ENCODE measurements around the gene PIGX. TPM values are rescaled to one million over a fixed set of nuclear protein-coding genes. Genes with fewer than 3 reads are reported as not detected.

PIGX gene
- total and polyA plus RNA-seq, 4 donors: 5.1 to 10.0 (median 6.6) TPM

DNA sequence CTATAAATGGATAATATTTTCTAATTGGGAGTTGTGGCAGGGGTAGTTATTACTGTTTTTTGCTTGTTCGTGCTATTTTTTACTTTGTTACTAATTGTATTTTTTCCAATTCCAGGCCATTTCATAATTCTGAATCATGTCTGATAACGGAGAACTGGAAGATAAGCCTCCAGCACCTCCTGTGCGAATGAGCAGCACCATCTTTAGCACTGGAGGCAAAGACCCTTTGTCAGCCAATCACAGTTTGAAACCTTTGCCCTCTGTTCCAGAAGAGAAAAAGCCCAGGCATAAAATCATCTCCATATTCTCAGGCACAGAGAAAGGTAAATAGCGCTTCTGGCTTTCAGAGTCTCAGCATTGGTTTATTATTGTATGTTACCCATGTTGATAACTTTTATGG lies 70.3 kb downstream of the PIGX start:
- TF ChIP-seq NR2F2 (IDR thresholded peaks at IDR 0.05) (no peak), HNF4G (IDR thresholded peaks at IDR 0.05) (no peak), CTCF (IDR thresholded peaks at IDR 0.05; ENCODE audit: low read depth, low read length, missing input control) (no peak), TAF1 (conservative IDR thresholded peaks at IDR 0.05) (no peak), HNF4A (conservative IDR thresholded peaks at IDR 0.05) (no peak), YY1 (IDR thresholded peaks at IDR 0.05) (no peak), JUND (IDR thresholded peaks at IDR 0.05) (no peak), SP1 (IDR thresholded peaks at IDR 0.05) (no peak), FOXA2 (IDR thresholded peaks at IDR 0.05) (no peak)
- TF ChIP-seq, protein P1, sequence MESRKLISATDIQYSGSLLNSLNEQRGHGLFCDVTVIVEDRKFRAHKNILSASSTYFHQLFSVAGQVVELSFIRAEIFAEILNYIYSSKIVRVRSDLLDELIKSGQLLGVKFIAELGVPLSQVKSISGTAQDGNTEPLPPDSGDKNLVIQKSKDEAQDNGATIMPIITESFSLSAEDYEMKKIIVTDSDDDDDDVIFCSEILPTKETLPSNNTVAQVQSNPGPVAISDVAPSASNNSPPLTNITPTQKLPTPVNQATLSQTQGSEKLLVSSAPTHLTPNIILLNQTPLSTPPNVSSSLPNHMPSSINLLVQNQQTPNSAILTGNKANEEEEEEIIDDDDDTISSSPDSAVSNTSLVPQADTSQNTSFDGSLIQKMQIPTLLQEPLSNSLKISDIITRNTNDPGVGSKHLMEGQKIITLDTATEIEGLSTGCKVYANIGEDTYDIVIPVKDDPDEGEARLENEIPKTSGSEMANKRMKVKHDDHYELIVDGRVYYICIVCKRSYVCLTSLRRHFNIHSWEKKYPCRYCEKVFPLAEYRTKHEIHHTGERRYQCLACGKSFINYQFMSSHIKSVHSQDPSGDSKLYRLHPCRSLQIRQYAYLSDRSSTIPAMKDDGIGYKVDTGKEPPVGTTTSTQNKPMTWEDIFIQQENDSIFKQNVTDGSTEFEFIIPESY (IDR thresholded peaks at IDR 0.05): no peak
- WGBS: 98% methylated on average over 4 of the region's 4 CpGs

More for the DNA sequence above, 70.3 kb downstream of the PIGX start:
- peaks cover 5 to 19% (median 16%) of the 10 kb centered on the region in 4 donors for H3K36me3 ChIP-seq (ENCODE audit: control insufficient read depth in 4 of 4, insufficient read depth in 3 of 4, low read depth in 1 of 4, low read length in 3 of 4)
- peaks cover 0 to 5% (median under 1%) of the 10 kb centered on the region in 4 donors for H3K4me1 ChIP-seq (ENCODE audit: control insufficient read depth in 4 of 4, insufficient read depth in 4 of 4, low read length in 3 of 4)
- no peak overlapping the region for H3K4me3 ChIP-seq (ENCODE audit: low read depth in 1 of 3, low read length in 3 of 3)
- no peak for DNase-seq (ENCODE audit: low spot score)
- H3K9me3 ChIP-seq (ENCODE audit: control insufficient read depth in 4 of 4, low read length in 3 of 4): peaks cover 0 to 2% (median 0%) of the 10 kb centered on the region in 4 donors
- no peak overlapping the region for H3K9ac ChIP-seq (ENCODE audit: low read depth in 1 of 2, low read length in 2 of 2)
- no peak overlapping the region for H3K27ac ChIP-seq (ENCODE audit: low read depth in 1 of 2, low read length in 2 of 2)
- H3K27me3 ChIP-seq (ENCODE audit: control insufficient read depth in 4 of 4, insufficient read depth in 4 of 4, low read length in 3 of 4): no peaks in the 10 kb centered on the region

Small RNAs within 50 kb of the gene (small RNA-seq; reads per million reads assigned to genes)
- gene RNU4-89P (not detected), gene RNU6-42P (not detected), gene RNU6-646P (not detected)

Other genes starting within 250 kb of the PIGX start
- gene RNF168, start 208.6 kb upstream of the PIGX start, total RNA-seq: 10 to 100 TPM in 1 of 2 donors, 1 to 10 TPM in 1; 9.2 to 10.0 TPM
- 1 to 10 TPM; 3.4 to 5.5 TPM for gene RNF168, start 208.6 kb upstream of the PIGX start, polyA plus RNA-seq
- gene SMCO1, start 197.0 kb upstream of the PIGX start, total RNA-seq: under 1 TPM in 1 of 2 donors, not detected in 1; 0.05 TPM
- not detected for gene SMCO1, start 197.0 kb upstream of the PIGX start, polyA plus RNA-seq
- 1 to 10 TPM; 2.7 to 3.6 TPM for gene WDR53, start 143.8 kb upstream of the PIGX start, total RNA-seq
- gene WDR53, start 143.8 kb upstream of the PIGX start, polyA plus RNA-seq: 1 to 10 TPM; 3.4 to 4.5 TPM
- 1 to 10 TPM; 4.8 to 7.7 TPM for gene FBXO45, start 143.7 kb upstream of the PIGX start, total RNA-seq
- gene FBXO45, start 143.7 kb upstream of the PIGX start, polyA plus RNA-seq: 1 to 10 TPM; 1.6 to 2.4 TPM
- 1 to 10 TPM; 2.7 to 9.2 TPM for gene NRROS, start 72.7 kb upstream of the PIGX start, total RNA-seq
- gene NRROS, start 72.7 kb upstream of the PIGX start, polyA plus RNA-seq: 1 to 10 TPM in 1 of 2 donors, under 1 TPM in 1; 0.82 to 3.4 TPM
- under 1 TPM; 0.59 to 0.79 TPM for gene CEP19, start 127 bp upstream of the PIGX start, total RNA-seq
- under 1 TPM; 0.44 to 0.75 TPM for gene CEP19, start 127 bp upstream of the PIGX start, polyA plus RNA-seq
- gene PAK2, start 27.5 kb downstream of the PIGX start, total RNA-seq: 10 to 100 TPM; 30.4 to 44.3 TPM
- 10 to 100 TPM; 16.0 to 19.4 TPM for gene PAK2, start 27.5 kb downstream of the PIGX start, polyA plus RNA-seq
- 10 to 100 TPM; 21.6 to 26.9 TPM for gene SENP5, start 155.5 kb downstream of the PIGX start, total RNA-seq
- 1 to 10 TPM; 3.9 to 7.0 TPM for gene SENP5, start 155.5 kb downstream of the PIGX start, polyA plus RNA-seq
- 10 to 100 TPM; 18.9 to 19.2 TPM for gene NCBP2, start 230.2 kb downstream of the PIGX start, total RNA-seq
- 10 to 100 TPM; 16.2 to 17.3 TPM for gene NCBP2, start 230.2 kb downstream of the PIGX start, polyA plus RNA-seq

Data from liver (tissue), 10 donors.